DMS153 (cell line): ENCODE data around the gene SMARCC1.

Source experiments
- DNase-seq: peaks from one replicate; lab custom pipeline; 2025; lab: John Stamatoyannopoulos, UW

The SMARCC1 gene

GRCh38 chr3:47701388-47701787 lies 80.3 kb downstream of the SMARCC1 start:
- no peak for DNase-seq

- no peak for DNase-seq
Measured at GRCh38 chr3:47692158-47692557, 89.5 kb downstream of the SMARCC1 start.

GRCh38 chr3:47688488-47688887 lies 93.2 kb downstream of the SMARCC1 start:
- DNase-seq = no peak

- no peak for DNase-seq
Measured at GRCh38 chr3:47685037-47685436, 96.7 kb downstream of the SMARCC1 start.

DNA sequence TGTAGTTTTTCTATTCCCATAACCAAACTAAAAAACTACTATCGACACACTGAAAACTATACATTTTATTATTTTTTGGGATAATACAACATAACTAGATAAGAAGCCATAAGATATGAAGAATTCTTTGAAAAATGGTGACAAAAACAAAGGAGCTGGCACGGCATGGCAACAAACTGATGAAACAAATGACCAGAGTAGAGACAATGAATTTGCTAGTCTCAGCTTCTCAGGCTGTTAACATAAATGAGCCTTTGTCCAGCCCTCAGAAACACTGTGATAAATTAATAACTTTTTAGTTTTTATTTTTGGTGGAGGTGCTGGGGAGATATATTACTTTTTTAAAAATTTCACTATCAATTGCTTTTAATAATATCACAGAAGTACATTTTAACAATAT lies 100.7 kb downstream of the SMARCC1 start:
- no peak for DNase-seq

DNA sequence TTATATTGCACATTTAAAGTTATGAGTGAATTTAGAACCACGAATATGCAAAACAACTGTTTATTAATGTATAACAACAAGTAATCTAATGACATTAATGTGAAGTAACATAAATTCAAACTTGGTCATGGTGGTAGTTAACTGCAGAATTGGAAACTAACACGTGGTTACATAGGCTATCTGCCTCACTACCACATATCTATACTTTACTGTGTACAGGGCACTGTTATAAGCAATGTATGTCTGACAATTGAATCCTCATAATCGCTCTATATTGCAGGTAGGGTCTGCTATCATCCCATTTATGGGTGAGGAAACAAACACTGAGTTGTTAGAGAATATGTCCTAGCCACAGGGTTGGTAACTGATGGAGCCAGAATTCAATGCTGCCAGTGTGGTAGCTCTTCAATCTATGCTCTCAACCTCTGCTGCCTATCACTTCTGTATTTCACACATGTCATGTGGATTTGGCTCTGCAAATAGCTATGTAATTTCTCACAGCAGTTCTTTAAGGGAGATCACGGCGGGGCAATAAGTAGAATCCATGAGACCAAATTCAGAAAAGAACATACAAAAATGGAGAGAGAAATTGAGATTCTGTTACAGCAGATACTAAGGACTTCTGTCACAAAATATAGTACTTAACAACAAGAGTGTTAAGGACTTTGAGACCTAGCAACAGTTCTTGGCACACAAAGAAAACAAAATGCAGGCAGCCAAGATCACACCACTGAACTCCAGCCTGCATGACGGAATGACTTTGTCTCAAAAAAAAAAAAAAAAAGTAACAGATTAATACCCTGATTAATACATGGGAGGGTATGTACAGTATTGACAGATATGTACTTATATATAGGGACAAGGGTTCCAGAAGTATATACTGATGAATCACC lies 103.0 kb downstream of the SMARCC1 start:
- DNase-seq = no peak

GRCh38 chr3:47669026-47669749 lies 112.5 kb downstream of the SMARCC1 start:
- DNase-seq = no peak

DNA sequence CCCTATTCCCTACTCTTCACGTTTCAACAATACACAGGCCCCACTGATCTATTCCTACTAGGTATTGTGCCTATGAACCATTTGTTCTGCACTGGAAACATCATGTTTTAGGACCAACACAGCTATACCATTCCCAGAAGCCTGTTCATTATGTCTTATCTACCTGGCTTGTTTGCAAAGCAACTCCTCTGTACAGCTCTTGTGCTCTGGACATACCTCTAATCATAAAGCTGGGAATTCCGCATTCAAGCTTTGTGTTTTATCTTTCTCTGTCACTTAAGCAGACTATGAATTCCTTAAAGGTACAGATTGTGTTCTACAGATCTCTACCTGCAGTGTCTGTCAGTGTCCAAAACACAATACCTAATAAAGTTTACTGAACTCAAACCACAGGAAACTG lies 115.6 kb downstream of the SMARCC1 start:
- DNase-seq = no peak

DNA sequence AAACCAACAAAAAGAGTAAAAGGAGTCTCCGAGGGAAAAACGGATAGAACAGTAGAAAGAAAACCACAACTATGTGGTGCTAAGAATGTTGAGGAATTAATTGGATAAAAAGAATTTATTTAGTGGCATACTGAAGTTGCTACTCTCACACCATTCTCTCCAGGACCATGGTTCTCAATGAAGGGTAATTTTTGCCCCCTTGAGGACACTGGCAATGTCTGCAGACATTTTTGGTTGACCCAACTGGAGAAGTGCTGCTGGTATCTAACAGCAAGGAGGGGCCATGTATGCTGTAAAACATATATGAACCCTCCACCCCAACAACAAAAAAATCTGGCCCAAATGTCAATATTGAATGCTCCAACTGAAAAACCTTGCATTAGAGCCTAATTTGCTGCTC lies 117.2 kb downstream of the SMARCC1 start:
- DNase-seq = no peak

DNA sequence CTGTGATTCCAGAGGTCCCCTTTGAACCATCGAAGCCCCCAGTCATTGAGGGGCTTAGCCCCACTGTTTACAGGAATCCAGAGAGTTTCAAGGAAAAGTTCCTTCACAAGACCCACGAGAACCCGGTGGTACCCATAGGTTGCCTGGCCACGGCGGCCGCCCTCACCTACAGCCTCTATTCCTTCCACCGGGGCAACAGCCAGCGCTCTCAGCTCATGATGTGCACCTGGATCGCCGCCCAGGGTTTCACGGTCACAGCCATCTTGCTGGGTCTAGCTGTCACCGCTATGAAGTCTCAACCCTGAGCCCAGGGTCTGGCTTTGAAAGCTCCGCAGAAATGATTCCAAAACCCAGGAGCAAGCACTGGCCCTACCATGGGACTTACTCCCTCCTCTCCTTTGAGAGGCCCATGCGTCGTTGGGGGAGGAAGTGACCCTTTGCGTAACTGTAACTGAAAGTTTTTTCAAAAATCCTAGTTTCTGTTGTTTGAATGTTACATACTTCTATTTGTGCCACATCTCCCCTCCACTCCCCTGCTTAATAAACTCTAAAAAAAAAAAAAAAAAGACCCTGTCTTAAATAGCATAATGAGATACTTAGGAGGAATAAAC lies 118.0 kb downstream of the SMARCC1 start:
- DNase-seq = no peak

DNA sequence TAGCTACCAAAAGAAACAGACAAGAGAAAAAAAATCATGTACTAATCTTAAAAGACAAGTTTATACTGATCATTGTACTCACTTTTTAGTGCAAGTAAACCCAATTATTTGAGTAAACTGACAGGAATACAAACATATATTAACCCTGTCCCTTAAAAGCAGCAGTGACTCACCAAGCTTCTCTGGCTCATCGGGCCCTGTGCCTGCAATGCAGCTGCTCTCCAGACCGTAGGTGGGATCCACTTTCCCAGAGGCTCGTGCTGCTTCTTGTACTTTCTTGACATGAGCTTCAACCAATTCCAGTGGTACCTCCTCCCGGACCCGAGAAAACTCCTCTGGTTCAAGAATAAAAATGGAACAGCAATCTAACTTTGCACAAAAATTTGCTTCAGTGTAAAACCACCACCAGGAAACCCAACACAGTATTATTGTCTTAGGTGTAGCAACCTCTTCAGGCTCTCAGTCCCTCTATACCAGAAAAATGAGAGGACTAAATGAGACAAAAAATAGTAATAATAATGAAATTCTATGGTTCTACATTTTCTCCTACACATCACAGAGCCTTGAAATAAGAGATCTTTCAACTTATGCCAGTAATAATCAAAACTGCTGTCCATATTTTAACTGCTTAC lies 120.5 kb downstream of the SMARCC1 start:
- DNase-seq = no peak

DNA sequence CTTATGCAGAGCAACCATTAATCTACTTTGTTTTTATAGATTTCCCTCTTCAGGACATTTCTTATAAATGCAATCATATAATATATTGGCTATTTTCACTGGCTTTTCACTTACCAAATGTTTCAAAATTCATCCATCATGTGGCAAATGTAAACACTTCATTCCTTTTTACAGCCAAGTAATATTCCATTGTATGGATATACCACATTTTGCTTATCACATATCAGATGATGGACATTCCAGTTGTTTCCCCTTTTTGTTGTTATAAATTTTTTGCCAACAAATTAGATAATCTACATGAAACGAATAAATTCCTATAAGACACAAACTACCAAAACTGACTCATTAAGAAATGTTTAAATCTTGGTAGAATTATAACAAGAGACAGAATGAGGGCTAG lies 123.2 kb downstream of the SMARCC1 start:
- no peak for DNase-seq

GRCh38 chr3:47652142-47652541 lies 129.6 kb downstream of the SMARCC1 start:
- DNase-seq = no peak

GRCh38 chr3:47650294-47650693 lies 131.4 kb downstream of the SMARCC1 start:
- DNase-seq = no peak

DNA sequence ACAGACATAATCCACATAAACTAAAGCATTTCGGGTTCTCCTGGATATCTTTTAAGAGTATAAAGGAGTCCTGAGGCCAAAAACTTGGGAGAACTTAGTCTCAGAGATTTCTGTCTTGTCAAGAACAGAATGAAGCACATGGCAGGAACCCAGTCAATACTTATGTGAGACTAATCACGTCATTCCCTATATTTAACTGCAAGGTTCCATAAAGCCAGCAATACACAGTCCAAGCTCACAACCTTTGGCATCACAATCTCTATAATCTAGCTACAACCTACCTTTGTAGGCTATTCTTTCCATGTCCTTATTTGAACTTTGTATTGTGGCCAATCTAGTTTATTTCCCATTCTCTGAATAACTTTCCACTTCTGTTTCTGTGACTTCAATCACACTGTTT lies 134.1 kb downstream of the SMARCC1 start:
- DNase-seq = no peak

DNA sequence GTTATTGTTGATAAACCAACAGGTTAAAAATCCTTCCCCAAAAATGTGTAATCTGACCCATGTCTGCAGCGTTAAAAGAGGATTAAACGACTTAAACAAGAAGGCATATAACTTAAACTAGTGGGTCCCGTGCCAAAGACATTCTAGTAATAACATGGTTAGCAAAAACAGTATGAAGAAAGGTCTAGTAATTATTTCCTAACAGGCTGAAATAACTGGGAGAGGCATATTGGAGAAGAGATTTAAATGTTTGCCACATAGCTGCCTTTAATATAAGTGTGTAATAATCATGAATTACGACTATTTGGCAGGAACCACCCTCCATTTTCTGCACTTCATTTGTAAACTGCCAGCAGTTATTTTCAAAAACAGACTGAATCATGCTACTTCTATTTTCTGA lies 135.3 kb downstream of the SMARCC1 start:
- no peak for DNase-seq

GRCh38 chr3:47645551-47645950 lies 136.1 kb downstream of the SMARCC1 start:
- DNase-seq = no peak

DNA sequence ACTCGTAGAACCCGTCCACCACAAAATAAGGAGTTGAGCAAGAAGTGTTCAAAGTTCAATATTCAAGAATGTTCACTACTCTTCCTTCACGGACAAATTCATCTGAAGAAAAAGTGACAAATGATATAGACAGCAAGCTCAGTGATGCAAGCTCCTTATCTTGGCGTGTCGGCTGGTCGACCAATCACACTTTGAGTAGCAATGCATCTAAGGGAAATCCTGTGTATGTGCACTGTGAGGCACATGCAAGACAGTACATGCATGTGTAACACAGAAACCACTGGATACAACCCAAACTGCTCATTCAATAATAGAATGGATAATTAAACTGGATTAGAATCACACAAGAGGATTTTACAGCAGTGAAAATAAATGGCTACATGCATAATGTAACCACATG lies 138.6 kb downstream of the SMARCC1 start:
- DNase-seq = no peak

- no peak for DNase-seq
Measured at GRCh38 chr3:47641739-47642138, 140.0 kb downstream of the SMARCC1 start.

DNA sequence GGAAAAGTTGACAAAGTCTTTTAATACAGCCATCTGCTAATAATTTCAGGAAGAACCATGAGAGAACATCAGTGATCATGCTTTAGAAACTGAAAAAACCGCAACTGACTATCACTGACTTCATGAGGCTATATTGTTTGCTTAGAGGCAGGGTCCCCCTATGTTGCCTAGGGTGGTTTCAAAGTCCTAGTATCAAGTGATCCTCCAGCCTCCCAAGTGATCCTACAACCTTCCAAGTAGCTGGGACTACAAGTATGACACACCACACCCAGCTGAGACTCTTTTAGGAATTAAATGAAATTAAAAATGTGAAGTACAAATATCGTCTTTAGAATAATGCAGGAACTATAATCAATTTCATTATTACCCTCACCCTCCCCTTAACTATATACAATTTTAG lies 144.8 kb downstream of the SMARCC1 start:
- no peak for DNase-seq

GRCh38 chr3:47636225-47636624 lies 145.5 kb downstream of the SMARCC1 start:
- DNase-seq = no peak

GRCh38 chr3:47635536-47635935 lies 146.2 kb downstream of the SMARCC1 start:
- DNase-seq = no peak

GRCh38 chr3:47634996-47635395 lies 146.7 kb downstream of the SMARCC1 start:
- no peak for DNase-seq
